HepG2 (cell line): ENCODE data around the gene PARD3. TPM values are rescaled to one million over a fixed set of nuclear protein-coding genes. Genes with fewer than 3 reads are reported as not detected.

Experiments used
- ATAC-seq: fragments of 200-7000 bp; cut with Tn5 transposase; 3 replicates; pipeline ENCODE4 v1.9.1; 2020; ENCODE audit warnings: mild to moderate bottlenecking, moderate library complexity
- BruUV-seq: library from RNA; stranded (reverse); fragments of 400-500 nt; replicated peaks from 2 replicates; lab custom pipeline; 2021; lab: Mats Ljungman, UMichigan
- CTCF ChIA-PET: fragments of 300-600 bp; formaldehyde crosslinking; extraction: SDS; loops from one replicate; lab custom pipeline; 2021; ENCODE audit warnings: low total read pairs, inconsistent platforms, low intra/inter-chr PET ratio; lab: Yijun Ruan, JAX
- POLR2A ChIA-PET: fragments of 350-600 bp; sonication (Branson Sonifier 250); formaldehyde crosslinking; loops from one replicate; lab custom pipeline; 2020; ENCODE audit warnings: antibody characterized with exemption, inconsistent platforms; lab: Yijun Ruan, JAX
- DNase-seq: peaks from one replicate; pipeline ENCODE4 v3.0.0-alpha.2; 2015; ENCODE audit warnings: low spot score
- FAIRE-seq: peaks from 3 replicates; lab custom pipeline; 2011; peaks lifted over from hg19 to GRCh38; lab: Jason Lieb, UNC
- H2AFZ ChIP-seq: one replicate; pipeline ENCODE4 v1.6.1; 2011; ENCODE audit warnings: low read length, inconsistent platforms
- H3K27ac ChIP-seq: fragments of 300-600 bp; 3 replicates; pipeline ENCODE4 v1.8.0; 2011; ENCODE audit warnings: mixed run types, mild to moderate bottlenecking, mixed read lengths, low read length, inconsistent platforms; ENCODE audit not compliant: insufficient read depth; ENCODE audit errors: extremely low read length
- H3K27me3 ChIP-seq, 2 experiments: fragments of 200-600 bp in 1 of 2; 2 replicates in 1 of 2; 3 replicates in 1 of 2; pipeline versions ENCODE4 v1.6.0 to v1.8.0; 2011; ENCODE audit warnings: low read length in 2 of 2, mild to moderate bottlenecking in 2 of 2, moderate library complexity in 2 of 2, inconsistent platforms in 1 of 2; ENCODE audit not compliant: insufficient read depth in 2 of 2, control insufficient read depth in 1 of 2
- H3K36me3 ChIP-seq, 2 experiments: fragments of 200-600 bp in 1 of 2; replicated peaks in 1 of 2; 2 replicates in 1 of 2; 3 replicates in 1 of 2; pipeline versions ENCODE4 v1.5.1 to v1.8.0; 2011; ENCODE audit warnings: low read length in 2 of 2, inconsistent platforms in 1 of 2; ENCODE audit not compliant: insufficient read depth in 2 of 2, control insufficient read depth in 1 of 2
- H3K4me1 ChIP-seq: 2 replicates; pipeline ENCODE4 v1.5.1; 2012; ENCODE audit warnings: low read length, inconsistent platforms; ENCODE audit not compliant: insufficient read depth
- H3K4me2 ChIP-seq: 2 replicates; pipeline ENCODE4 v1.6.0; 2011; ENCODE audit warnings: low read depth, low read length, inconsistent platforms
- H3K4me3 ChIP-seq, 3 experiments: fragments of 200-600 bp in 1 of 3; sonication (generic), shearing (Covaris generic) in 1 of 3; replicated peaks in 1 of 3; 2 replicates each; pipeline ENCODE4 v1.5.1; 2011 to 2016; ENCODE audit warnings: low read length in 3 of 3, inconsistent platforms in 2 of 3, low read depth in 2 of 3, mild to moderate bottlenecking in 2 of 3, control low read depth in 1 of 3, mixed read lengths in 1 of 3; ENCODE audit not compliant: insufficient read depth in 1 of 3
- H3K79me2 ChIP-seq: one replicate; pipeline ENCODE4 v1.6.1; 2011; ENCODE audit warnings: low read length, inconsistent platforms; ENCODE audit not compliant: insufficient read depth
- H3K9ac ChIP-seq: 2 replicates; pipeline ENCODE4 v1.6.0; 2011; ENCODE audit warnings: mild to moderate bottlenecking, low read depth, low read length, inconsistent platforms; ENCODE audit not compliant: insufficient read depth
- H3K9me3 ChIP-seq: 2 replicates; pipeline ENCODE4 v1.5.1; 2012; ENCODE audit warnings: mild to moderate bottlenecking, low read length
- H4K20me1 ChIP-seq: 2 replicates; pipeline ENCODE4 v1.6.0; 2011; ENCODE audit warnings: inconsistent platforms, mild to moderate bottlenecking, low read length, moderate library complexity; ENCODE audit not compliant: insufficient read depth
- FOSL2 ChIP-seq: sonication (generic); formaldehyde crosslinking; IDR thresholded peaks from 2 replicates; pipeline ENCODE4 v1.4.0; 2020; ENCODE audit warnings: missing genetic modification reagents
- HBP1 ChIP-seq: IDR thresholded peaks from 2 replicates; pipeline ENCODE4 v1.6.1; 2016; ENCODE audit warnings: low read depth, control low read depth
- HNF1A ChIP-seq, 2 experiments: sonication (generic) in 1 of 2; formaldehyde crosslinking in 1 of 2; IDR thresholded peaks; 2 replicates each; pipeline versions ENCODE4 v1.4.0 to v1.6.1; 2016 to 2020; ENCODE audit warnings: borderline replicate concordance in 1 of 2, low read depth in 1 of 2, mild to moderate bottlenecking in 1 of 2, missing genetic modification reagents in 1 of 2
- MYPOP ChIP-seq: sonication (generic); formaldehyde crosslinking; IDR thresholded peaks from 2 replicates; pipeline ENCODE4 v1.8.1; 2023; ENCODE audit warnings: mild to moderate bottlenecking, moderate library complexity, missing genetic modification reagents
- TGIF2 ChIP-seq: IDR thresholded peaks from 2 replicates; pipeline ENCODE4 v1.6.1; 2016; ENCODE audit warnings: control low read depth, missing compliant biosample characterization
- TRAFD1 ChIP-seq: sonication (generic); formaldehyde crosslinking; IDR thresholded peaks from 2 replicates; pipeline ENCODE4 v1.5.1; 2020; ENCODE audit warnings: missing genetic modification reagents, mild to moderate bottlenecking, borderline replicate concordance
- ZNF24 ChIP-seq: fragments of 450-650 bp; IDR thresholded peaks from 2 replicates; pipeline ENCODE4 v1.6.1; 2017; ENCODE audit warnings: antibody characterized with exemption, mild to moderate bottlenecking
- ZNF556 ChIP-seq: sonication (generic); formaldehyde crosslinking; IDR thresholded peaks from 2 replicates; pipeline ENCODE4 v1.4.0; 2020; ENCODE audit warnings: mild to moderate bottlenecking, missing genetic modification reagents, borderline replicate concordance
- ZNF670 ChIP-seq: sonication (generic); formaldehyde crosslinking; IDR thresholded peaks from 2 replicates; pipeline ENCODE4 v1.8.0; 2022; ENCODE audit warnings: mild to moderate bottlenecking, missing genetic modification reagents, borderline replicate concordance
- WGBS: methylation state at CpG from one replicate; pipeline ENCODE4 v1.1.6; 2017; ENCODE audit warnings: low lambda C conversion rate; 5-methylcytosine and 5-hydroxymethylcytosine counted together
- in situ Hi-C: cut with HindIII; loops from 2 replicates; pipeline ENCODE4 v1.10.0; 2017; ENCODE audit warnings: low pct_unique_long_range_greater_than_20kb; ENCODE audit not compliant: extremely low pct_ligation_motif_present
- intact Hi-C: fragments of 100-400 bp; cut with micrococcal nuclease; formaldehyde crosslinking; loops from one replicate; pipeline ENCODE4 v1.10.0; 2022; ENCODE audit not compliant: unreplicated experiment
- polyA plus RNA-seq, 8 experiments: library from polyadenylated mRNA; depleted of rRNA in 3 of 8; stranded (reverse) in 7 of 8; unstranded in 1 of 8; fragments of >200 nt; fragmentation: Illumina TruSeq in 4 of 8; extraction: Trizol in 4 of 8; gene quantifications; 2 replicates each; pipeline versions ENCODE4 v1.2.1 to v1.2.3, GENCODE V29; 2011 to 2016; ENCODE audit warnings: low read depth in 4 of 8, missing spikeins in 1 of 8, mixed read lengths in 1 of 8; ENCODE audit not compliant: insufficient read depth in 1 of 8
- total RNA-seq, 5 experiments: library from RNA; depleted of rRNA; stranded (reverse); fragments of >200 nt; fragmentation: Illumina TruSeq; extraction: Trizol; gene quantifications; 2 replicates each; pipeline ENCODE4 v1.2.3, GENCODE V29; 2016; ENCODE audit warnings: low read depth in 1 of 5
- TF ChIP-seq, protein P1 (sequence below): sonication (generic); formaldehyde crosslinking; IDR thresholded peaks from 2 replicates; pipeline ENCODE4 v1.4.0; 2020; ENCODE audit warnings: missing genetic modification reagents, borderline replicate concordance

The PARD3 gene
- total and polyA plus RNA-seq, 2 of the 13 experiments (the other 11 are each of a cell fraction or from before 2014, with no cell fraction given) = 40.9 to 60.0 TPM

DNA sequence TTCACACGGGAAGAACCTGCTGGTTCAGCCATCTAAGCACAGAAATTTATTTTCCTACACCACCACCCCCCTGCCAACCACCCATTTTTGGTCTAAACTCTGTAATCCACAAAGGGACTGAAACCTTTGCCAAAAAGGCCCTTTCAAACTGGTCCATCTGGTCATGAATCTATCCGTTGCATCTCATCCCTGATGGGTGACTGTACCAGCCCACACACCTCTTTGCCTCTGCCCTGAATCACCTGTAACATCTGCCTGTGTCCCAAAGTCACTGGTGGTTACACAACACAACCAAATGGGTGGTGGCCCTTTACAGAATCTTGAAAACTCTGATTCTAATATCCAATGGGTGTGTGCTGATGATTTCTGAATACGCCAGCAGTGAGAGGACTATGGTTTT is 503.4 kb downstream of the PARD3 start:
- no peak overlapping the region for H3K27ac ChIP-seq
- POLR2A ChIA-PET = no interaction called here
- no peak overlapping the region for H3K4me2 ChIP-seq
- no TSS peak for BruUV-seq
- CTCF ChIA-PET = no interaction called here
- DNase-seq = no peak
- in situ Hi-C loops (no loop called here), intact Hi-C loops (no loop called here)
- H3K4me1 ChIP-seq = no peaks in the 10 kb centered on the region
- 94% methylated on average over 3 of the region's 3 CpGs for WGBS
- no peaks in the 10 kb centered on the region for H3K79me2 ChIP-seq
- H3K4me3 ChIP-seq = no peak overlapping the region
- TF ChIP-seq MYPOP (no peak), ZNF24 (no peak), FOSL2 (CRISPR knock-in tag) (no peak), ZNF670 (CRISPR knock-in tag) (no peak), TGIF2 (CRISPR knock-in tag) (no peak), HBP1 (CRISPR knock-in tag) (no peak), ZNF556 (no peak), HNF1A (IDR thresholded peaks at IDR 0.05; ENCODE audit: low read depth) (no peak), HNF1A (CRISPR knock-in tag; IDR thresholded peaks at IDR 0.05; ENCODE audit: borderline replicate concordance) (no peak), TRAFD1 (CRISPR knock-in tag) (no peak)
- TF ChIP-seq, protein P1, sequence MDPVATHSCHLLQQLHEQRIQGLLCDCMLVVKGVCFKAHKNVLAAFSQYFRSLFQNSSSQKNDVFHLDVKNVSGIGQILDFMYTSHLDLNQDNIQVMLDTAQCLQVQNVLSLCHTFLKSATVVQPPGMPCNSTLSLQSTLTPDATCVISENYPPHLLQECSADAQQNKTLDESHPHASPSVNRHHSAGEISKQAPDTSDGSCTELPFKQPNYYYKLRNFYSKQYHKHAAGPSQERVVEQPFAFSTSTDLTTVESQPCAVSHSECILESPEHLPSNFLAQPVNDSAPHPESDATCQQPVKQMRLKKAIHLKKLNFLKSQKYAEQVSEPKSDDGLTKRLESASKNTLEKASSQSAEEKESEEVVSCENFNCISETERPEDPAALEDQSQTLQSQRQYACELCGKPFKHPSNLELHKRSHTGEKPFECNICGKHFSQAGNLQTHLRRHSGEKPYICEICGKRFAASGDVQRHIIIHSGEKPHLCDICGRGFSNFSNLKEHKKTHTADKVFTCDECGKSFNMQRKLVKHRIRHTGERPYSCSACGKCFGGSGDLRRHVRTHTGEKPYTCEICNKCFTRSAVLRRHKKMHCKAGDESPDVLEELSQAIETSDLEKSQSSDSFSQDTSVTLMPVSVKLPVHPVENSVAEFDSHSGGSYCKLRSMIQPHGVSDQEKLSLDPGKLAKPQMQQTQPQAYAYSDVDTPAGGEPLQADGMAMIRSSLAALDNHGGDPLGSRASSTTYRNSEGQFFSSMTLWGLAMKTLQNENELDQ = no peak
- H3K9ac ChIP-seq = no peak overlapping the region
- H3K36me3 ChIP-seq = peaks cover 4 to 13% of the 10 kb centered on the region in 2 experiments; a peak in 4 of 5 replicates
- FAIRE-seq = no peak
- no peaks in the 10 kb centered on the region for H3K9me3 ChIP-seq
- no peaks in the 10 kb centered on the region for H3K27me3 ChIP-seq
- H4K20me1 ChIP-seq = no peaks in the 10 kb centered on the region
- ATAC-seq = no peak
- H2AFZ ChIP-seq = no peak overlapping the region
